Measurements from ENCODE around the gene SORCS2.

DNA sequence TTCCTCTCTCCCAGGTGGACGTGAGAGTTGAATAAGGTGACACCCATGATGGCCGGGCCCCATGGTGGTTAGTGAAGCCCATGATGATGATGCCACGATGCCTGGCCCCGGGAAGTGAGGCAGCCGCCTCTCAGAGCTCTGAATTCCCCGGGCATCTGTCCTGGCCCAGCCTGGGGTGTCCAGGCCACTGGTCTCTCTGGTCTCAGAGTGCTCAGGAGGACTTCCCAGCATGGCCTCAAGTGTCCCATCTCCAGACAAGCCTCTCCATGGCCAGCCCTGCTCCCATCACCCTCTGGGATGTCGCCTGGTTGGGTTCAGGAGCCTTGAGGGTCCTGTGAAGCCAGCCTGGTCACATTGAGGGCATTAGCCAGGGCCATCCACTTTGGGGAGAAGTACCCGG, 267.1 kb downstream of the SORCS2 start:
- no peak for TF ChIP-seq POLR2A (IDR thresholded peaks at IDR 0.05)
- TF ChIP-seq, protein P1, sequence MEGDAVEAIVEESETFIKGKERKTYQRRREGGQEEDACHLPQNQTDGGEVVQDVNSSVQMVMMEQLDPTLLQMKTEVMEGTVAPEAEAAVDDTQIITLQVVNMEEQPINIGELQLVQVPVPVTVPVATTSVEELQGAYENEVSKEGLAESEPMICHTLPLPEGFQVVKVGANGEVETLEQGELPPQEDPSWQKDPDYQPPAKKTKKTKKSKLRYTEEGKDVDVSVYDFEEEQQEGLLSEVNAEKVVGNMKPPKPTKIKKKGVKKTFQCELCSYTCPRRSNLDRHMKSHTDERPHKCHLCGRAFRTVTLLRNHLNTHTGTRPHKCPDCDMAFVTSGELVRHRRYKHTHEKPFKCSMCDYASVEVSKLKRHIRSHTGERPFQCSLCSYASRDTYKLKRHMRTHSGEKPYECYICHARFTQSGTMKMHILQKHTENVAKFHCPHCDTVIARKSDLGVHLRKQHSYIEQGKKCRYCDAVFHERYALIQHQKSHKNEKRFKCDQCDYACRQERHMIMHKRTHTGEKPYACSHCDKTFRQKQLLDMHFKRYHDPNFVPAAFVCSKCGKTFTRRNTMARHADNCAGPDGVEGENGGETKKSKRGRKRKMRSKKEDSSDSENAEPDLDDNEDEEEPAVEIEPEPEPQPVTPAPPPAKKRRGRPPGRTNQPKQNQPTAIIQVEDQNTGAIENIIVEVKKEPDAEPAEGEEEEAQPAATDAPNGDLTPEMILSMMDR (IDR thresholded peaks at IDR 0.05) = no peak

Data from uterus (tissue), 2 donors.